Left lung (tissue), 10 donors: ENCODE results near the gene PRSS38. TPM values are rescaled to one million over a fixed set of nuclear protein-coding genes. Genes with fewer than 3 reads are reported as not detected.

Experiments used
- ATAC-seq: fragments of 200-7000 bp; cut with Tn5 transposase; one replicate; pipeline ENCODE4 v1.9.1; 2020; ENCODE audit warnings: moderate library complexity
- DNase-seq, 4 donors: peaks; one replicate each; pipeline ENCODE4 v3.0.0-alpha.2; 2013 to 2020
- H3K27ac ChIP-seq, 2 donors: fragments of 200-600 bp; sonication (generic) in 1 of 2; one replicate each; pipeline versions ENCODE4 v1.5.0 to v1.8.0; 2020 to 2021
- H3K27me3 ChIP-seq, 2 donors: fragments of 200-600 bp; sonication (generic) in 1 of 2; one replicate each; pipeline versions ENCODE4 v1.5.0 to v1.8.0; 2020 to 2021
- H3K36me3 ChIP-seq, 2 donors: fragments of 200-600 bp; sonication (generic) in 1 of 2; one replicate each; pipeline versions ENCODE4 v1.5.0 to v1.8.0; 2020 to 2021
- H3K4me1 ChIP-seq, 2 donors: fragments of 200-600 bp; one replicate each; pipeline ENCODE4 v1.8.0; 2021
- H3K4me3 ChIP-seq, 2 donors: fragments of 200-600 bp; sonication (generic) in 1 of 2; one replicate each; pipeline versions ENCODE4 v1.5.0 to v1.8.0; 2020 to 2021; ENCODE audit warnings: mild to moderate bottlenecking in 1 of 2
- H3K9me3 ChIP-seq, 2 donors: fragments of 200-600 bp; sonication (generic) in 1 of 2; one replicate each; pipeline versions ENCODE4 v1.5.0 to v1.8.0; 2020 to 2021
- intact Hi-C, 2 donors: fragments of 100-400 bp; cut with DNase I; formaldehyde crosslinking; loops; one replicate each; pipeline versions ENCODE4 v1.11.2 to v1.14.2; 2022
- polyA plus RNA-seq, 6 donors: library from polyadenylated mRNA; unstranded; fragments of 120-200 nt; gene quantifications; one replicate each; pipeline ENCODE4 v1.2.1, GENCODE V29; 2013; ENCODE audit not compliant: insufficient read length in 6 of 6
- total RNA-seq, 2 donors: library from RNA; stranded (reverse); fragmentation: NEBNext Ultra II Directional; extraction: Animal tissue kit (Norgen Biotek cat#: 25700); gene quantifications; one replicate each; pipeline ENCODE4 v1.2.1, GENCODE V29; 2021
- TF ChIP-seq, protein P1 (sequence below), 2 donors: fragments of 200-600 bp; sonication (generic) in 1 of 2; IDR thresholded peaks; one replicate each; pipeline versions ENCODE4 v1.5.0 to v1.8.0; 2021; ENCODE audit warnings: antibody characterized with exemption in 2 of 2
- donor health status: DM: no; HTN: yes; CAD: no.
- donor health status: DM: no; HTN: no; CAD: no.

PRSS38 gene
- total and polyA plus RNA-seq, 8 donors: not detected

DNA sequence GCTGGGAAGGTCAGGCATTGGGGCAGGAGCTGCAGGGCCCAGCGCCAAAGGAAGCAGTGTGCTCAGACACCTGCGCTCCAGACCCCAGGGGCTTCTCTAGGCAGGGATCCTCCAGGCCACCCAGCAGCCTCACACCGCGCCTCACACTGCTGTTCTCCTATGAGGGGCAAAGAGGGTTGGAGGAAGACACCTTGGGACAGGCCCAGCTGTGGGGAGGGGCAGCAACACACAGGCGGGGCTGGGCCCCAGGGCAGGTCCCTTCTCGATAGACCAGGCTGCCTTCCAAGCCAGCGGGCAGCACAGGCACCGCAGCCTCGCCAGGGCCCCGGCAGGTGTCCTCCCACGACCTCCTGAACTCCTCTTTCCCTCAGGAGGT, 20.7 kb upstream of the PRSS38 start:
- ATAC-seq (no peak), DNase-seq (peak in 1 of 4 donors; percentile 75)
- Histone ChIP-seq H3K4me1 (peaks cover 0 to 6% of the 10 kb centered on the region in 2 donors), H3K36me3 (no peaks in the 10 kb centered on the region), H3K9me3 (no peaks in the 10 kb centered on the region), H3K27ac (no peak overlapping the region), H3K4me3 (no peak overlapping the region), H3K27me3 (peaks cover 0 to 19% of the 10 kb centered on the region in 2 donors)
- TF ChIP-seq, protein P1, sequence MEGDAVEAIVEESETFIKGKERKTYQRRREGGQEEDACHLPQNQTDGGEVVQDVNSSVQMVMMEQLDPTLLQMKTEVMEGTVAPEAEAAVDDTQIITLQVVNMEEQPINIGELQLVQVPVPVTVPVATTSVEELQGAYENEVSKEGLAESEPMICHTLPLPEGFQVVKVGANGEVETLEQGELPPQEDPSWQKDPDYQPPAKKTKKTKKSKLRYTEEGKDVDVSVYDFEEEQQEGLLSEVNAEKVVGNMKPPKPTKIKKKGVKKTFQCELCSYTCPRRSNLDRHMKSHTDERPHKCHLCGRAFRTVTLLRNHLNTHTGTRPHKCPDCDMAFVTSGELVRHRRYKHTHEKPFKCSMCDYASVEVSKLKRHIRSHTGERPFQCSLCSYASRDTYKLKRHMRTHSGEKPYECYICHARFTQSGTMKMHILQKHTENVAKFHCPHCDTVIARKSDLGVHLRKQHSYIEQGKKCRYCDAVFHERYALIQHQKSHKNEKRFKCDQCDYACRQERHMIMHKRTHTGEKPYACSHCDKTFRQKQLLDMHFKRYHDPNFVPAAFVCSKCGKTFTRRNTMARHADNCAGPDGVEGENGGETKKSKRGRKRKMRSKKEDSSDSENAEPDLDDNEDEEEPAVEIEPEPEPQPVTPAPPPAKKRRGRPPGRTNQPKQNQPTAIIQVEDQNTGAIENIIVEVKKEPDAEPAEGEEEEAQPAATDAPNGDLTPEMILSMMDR (IDR thresholded peaks at IDR 0.05): no peak
- intact Hi-C loops: no loop called here

DNA sequence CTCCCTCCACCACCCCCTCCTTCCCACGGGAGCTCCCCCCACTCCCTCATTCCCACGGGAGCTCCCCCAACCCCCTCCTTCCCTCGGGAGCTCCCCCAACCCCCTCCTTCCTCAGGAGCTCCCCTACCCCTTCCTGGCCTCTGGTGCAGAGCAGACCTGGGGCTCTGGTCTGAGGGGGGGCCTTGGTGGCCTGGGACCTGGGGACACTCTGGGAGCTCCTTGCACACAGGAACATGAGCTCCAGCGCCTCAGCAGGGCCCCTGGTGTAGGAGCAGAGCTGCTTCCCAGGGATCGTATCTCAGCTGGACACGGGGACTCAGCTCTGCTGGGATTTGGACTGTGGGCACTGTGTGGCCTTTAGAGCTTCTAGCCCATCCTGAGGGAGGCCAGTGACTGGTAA, 19.7 kb upstream of the PRSS38 start:
- ATAC-seq (no peak), DNase-seq (peak in 1 of 4 donors; percentile 47)
- TF ChIP-seq, protein P1 (IDR thresholded peaks at IDR 0.05): no peak
- Histone ChIP-seq H3K4me3 (no peak overlapping the region), H3K27me3 (peaks cover 0 to 19% of the 10 kb centered on the region in 2 donors), H3K36me3 (no peaks in the 10 kb centered on the region), H3K27ac (no peak overlapping the region), H3K9me3 (no peaks in the 10 kb centered on the region), H3K4me1 (peaks cover 0 to 6% of the 10 kb centered on the region in 2 donors)
- intact Hi-C loops: no loop called here

DNA sequence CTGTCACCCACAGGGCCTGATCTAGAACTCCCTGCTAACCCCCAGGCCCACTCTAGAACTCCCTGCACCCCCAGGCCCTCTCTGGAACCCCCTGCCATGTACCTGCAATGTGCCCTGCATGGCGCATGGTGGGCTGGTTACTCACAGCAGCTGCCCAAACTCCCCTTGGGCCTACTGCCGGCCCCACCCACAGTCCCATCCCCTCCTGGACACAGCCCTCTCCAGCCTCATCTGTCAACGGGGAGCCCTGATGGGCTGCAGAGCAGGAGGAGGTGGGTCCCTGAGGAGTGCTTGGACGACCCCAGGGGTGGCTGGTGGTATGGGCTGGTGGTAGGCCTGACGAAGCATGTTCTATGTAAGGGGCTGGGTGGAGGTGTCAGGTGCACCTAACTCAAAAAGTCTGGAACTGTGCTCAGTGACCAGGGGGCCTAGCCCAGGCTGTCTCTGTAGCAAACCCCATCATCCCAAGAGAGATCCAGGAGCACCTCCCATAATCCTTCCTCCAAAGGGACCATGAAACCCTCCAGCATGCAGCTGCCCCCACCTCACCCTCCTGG, 19.0 kb upstream of the PRSS38 start:
- no peaks in the 10 kb centered on the region for H3K9me3 ChIP-seq
- H3K36me3 ChIP-seq: no peaks in the 10 kb centered on the region
- TF ChIP-seq, protein P1 (IDR thresholded peaks at IDR 0.05): no peak
- ATAC-seq: no peak
- intact Hi-C loops: no loop called here
- DNase-seq: peak in 1 of 4 donors; percentile 54
- no peak overlapping the region for H3K27ac ChIP-seq
- H3K4me1 ChIP-seq: peaks cover 0 to 6% of the 10 kb centered on the region in 2 donors
- peaks cover 0 to 19% of the 10 kb centered on the region in 2 donors for H3K27me3 ChIP-seq
- H3K4me3 ChIP-seq: no peak overlapping the region

DNA sequence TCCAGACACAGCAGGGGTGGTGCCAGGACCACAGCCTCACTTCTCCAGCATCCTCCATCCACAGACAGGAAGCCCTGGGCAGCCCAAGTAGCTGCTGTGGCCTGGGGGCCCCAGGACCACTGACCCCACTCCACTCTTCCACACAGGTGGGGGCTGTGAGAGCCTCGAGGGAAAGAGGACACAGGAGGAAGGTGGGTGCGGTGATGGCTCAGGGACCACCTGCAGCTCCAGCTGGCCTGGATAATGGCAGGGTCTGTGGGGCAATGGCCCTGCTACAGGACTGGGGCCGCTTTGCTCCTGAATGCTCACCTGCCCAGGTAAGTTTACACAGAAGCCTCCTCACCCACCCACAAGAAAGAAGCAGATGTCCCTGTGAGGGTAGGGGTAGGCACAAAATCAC, 18.3 kb upstream of the PRSS38 start:
- DNase-seq (peak in 1 of 4 donors; percentile 46), ATAC-seq (no peak)
- Histone ChIP-seq H3K4me3 (no peak overlapping the region), H3K36me3 (no peaks in the 10 kb centered on the region), H3K27me3 (peaks cover 0 to 19% of the 10 kb centered on the region in 2 donors), H3K9me3 (no peaks in the 10 kb centered on the region), H3K27ac (no peak overlapping the region), H3K4me1 (peaks cover 0 to 6% of the 10 kb centered on the region in 2 donors)
- TF ChIP-seq, protein P1 (IDR thresholded peaks at IDR 0.05): no peak
- intact Hi-C loops: no loop called here

DNA sequence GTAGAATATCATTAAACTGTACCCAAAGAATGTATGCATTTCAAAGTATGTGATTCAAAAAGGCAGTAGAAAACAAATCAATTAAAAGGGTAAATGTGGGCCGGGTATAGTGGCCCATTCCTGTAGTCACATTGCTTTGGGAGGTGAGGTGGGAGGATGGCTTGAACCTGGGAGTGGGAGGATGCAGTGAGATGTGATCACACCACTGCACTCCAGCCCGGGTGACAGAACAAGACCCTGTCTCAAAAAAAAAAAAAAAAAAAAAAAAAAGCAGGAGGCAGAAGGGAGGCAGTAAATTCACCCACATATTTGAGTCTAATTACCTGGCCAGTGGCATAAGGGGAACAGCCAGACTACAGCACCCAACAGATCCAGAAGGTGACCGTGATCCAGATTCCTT, 17.9 kb upstream of the PRSS38 start:
- Histone ChIP-seq H3K36me3 (no peaks in the 10 kb centered on the region), H3K4me1 (peaks cover 0 to 6% of the 10 kb centered on the region in 2 donors), H3K4me3 (no peak overlapping the region), H3K9me3 (no peaks in the 10 kb centered on the region), H3K27me3 (peaks cover 0 to 19% of the 10 kb centered on the region in 2 donors), H3K27ac (no peak overlapping the region)
- TF ChIP-seq, protein P1 (IDR thresholded peaks at IDR 0.05): no peak
- intact Hi-C loops: no loop called here
- ATAC-seq: no peak
- no peak for DNase-seq
